ENCODE measurements around the gene SIGLEC8.

The SIGLEC8 gene

GRCh38 chr19:51410950-51411748, 47.1 kb downstream of the SIGLEC8 start:
- Histone ChIP-seq H3K27ac (ENCODE audit: insufficient read depth, low read length, poor library complexity, severe bottlenecking) (no peak overlapping the region), H3K27me3 (replicated peaks; ENCODE audit: control insufficient read depth, insufficient read depth, low read length, poor library complexity, severe bottlenecking) (no peaks in the 10 kb centered on the region), H3K9me3 (ENCODE audit: control insufficient read depth, low read length) (no peaks in the 10 kb centered on the region), H3K36me3 (ENCODE audit: control insufficient read depth, insufficient read depth, low read length) (no peaks in the 10 kb centered on the region), H3K4me3 (ENCODE audit: insufficient read depth, low read depth, low read length, poor library complexity, severe bottlenecking) (no peak overlapping the region), H3K4me1 (ENCODE audit: control insufficient read depth, insufficient read depth, low read length, poor library complexity, severe bottlenecking) (no peaks in the 10 kb centered on the region)
- no peak for DNase-seq

DNA sequence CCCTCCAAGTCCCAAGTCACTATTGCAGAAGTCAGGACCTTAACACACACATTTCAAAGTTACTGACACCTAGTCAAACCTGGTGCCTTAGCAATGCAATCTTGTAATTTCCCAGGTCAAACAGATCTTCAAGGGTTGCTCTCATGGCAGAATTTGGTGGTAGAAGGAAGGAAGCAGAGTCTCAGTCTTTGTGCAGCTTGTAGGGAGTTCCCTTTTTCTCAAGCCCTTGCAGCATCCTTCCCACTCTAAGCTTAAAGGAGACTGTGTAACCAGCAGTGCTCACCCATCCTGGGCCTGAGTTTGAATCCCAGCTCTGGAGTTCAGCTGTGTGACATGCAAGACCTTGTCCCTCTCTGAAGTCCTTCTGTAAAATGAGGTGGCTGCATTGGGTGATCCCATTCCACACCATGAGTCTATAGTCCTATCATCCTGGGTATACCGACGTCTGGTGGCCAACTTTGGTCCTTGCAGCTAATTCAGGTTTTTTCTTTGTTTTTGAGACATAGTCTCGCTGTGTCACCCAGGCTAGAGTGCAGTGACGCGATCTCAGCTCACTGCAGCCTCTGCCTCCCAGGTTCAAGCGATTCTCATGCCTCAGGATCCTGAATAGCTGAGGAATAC, 50.6 kb downstream of the SIGLEC8 start:
- Histone ChIP-seq H3K36me3 (ENCODE audit: control insufficient read depth, insufficient read depth, low read length) (no peaks in the 10 kb centered on the region), H3K4me1 (ENCODE audit: control insufficient read depth, insufficient read depth, low read length, poor library complexity, severe bottlenecking) (no peaks in the 10 kb centered on the region), H3K27ac (ENCODE audit: insufficient read depth, low read length, poor library complexity, severe bottlenecking) (no peak overlapping the region), H3K4me3 (ENCODE audit: insufficient read depth, low read depth, low read length, poor library complexity, severe bottlenecking) (no peak overlapping the region), H3K27me3 (replicated peaks; ENCODE audit: control insufficient read depth, insufficient read depth, low read length, poor library complexity, severe bottlenecking) (no peaks in the 10 kb centered on the region), H3K9me3 (ENCODE audit: control insufficient read depth, low read length) (no peaks in the 10 kb centered on the region)
- no peak for DNase-seq

DNA sequence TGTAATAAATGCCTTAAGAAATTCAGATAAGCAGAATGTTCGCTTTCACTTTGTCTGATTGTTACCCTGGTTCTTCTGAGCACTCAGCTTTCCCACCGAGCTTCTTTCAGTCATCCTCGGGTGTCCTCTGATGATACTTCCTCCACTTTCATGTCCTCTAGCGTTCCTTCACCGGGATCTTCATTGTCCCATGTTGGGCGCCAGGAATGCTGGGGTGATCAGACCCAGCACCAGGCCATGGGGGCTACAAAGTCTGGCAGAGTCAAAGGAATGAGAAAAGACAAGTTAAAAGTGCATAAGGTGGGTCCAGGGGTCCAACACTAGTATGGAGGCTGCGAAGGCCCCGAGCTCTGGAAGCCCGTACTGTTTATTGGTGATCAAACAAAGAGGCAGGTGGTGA, 56.1 kb downstream of the SIGLEC8 start:
- no peak overlapping the region for H3K4me3 ChIP-seq (ENCODE audit: insufficient read depth, low read depth, low read length, poor library complexity, severe bottlenecking)
- no peaks in the 10 kb centered on the region for H3K9me3 ChIP-seq (ENCODE audit: control insufficient read depth, low read length)
- no peak overlapping the region for H3K27ac ChIP-seq (ENCODE audit: insufficient read depth, low read length, poor library complexity, severe bottlenecking)
- no peak for DNase-seq
- no peaks in the 10 kb centered on the region for H3K36me3 ChIP-seq (ENCODE audit: control insufficient read depth, insufficient read depth, low read length)
- H3K4me1 ChIP-seq (ENCODE audit: control insufficient read depth, insufficient read depth, low read length, poor library complexity, severe bottlenecking), result no peaks in the 10 kb centered on the region
- no peaks in the 10 kb centered on the region for H3K27me3 ChIP-seq (replicated peaks; ENCODE audit: control insufficient read depth, insufficient read depth, low read length, poor library complexity, severe bottlenecking)
